ENCODE results near the gene SRRM5. TPM values are rescaled to one million over a fixed set of nuclear protein-coding genes. Genes with fewer than 3 reads are reported as not detected.

The SRRM5 gene
- total and polyA plus RNA-seq, 2 of the 13 experiments (the other 11 are each of a cell fraction or from before 2014, with no cell fraction given): 0.11 to 0.16 TPM

GRCh38 chr19:43642531-43642930 is 30.6 kb downstream of the SRRM5 start:
- H3K79me2 ChIP-seq (ENCODE audit: insufficient read depth, low read length): no peaks in the 10 kb centered on the region
- no peaks in the 10 kb centered on the region for H3K36me3 ChIP-seq (replicated peaks in 1 of 2; ENCODE audit: control insufficient read depth in 1 of 2, insufficient read depth in 2 of 2, low read length in 2 of 2)
- no peak overlapping the region for H3K4me3 ChIP-seq (replicated peaks in 1 of 3; ENCODE audit: insufficient read depth in 1 of 3, low read depth in 2 of 3, low read length in 3 of 3)
- no peak overlapping the region for H3K4me2 ChIP-seq (ENCODE audit: low read depth, low read length)
- ChIA-PET POLR2A (no interaction called here), CTCF (ENCODE audit: low intra/inter-chr PET ratio, low total read pairs) (no interaction called here)
- H3K27ac ChIP-seq (ENCODE audit: extremely low read length, insufficient read depth, low read length): no peak overlapping the region
- H4K20me1 ChIP-seq (ENCODE audit: insufficient read depth, low read length): no peaks in the 10 kb centered on the region
- TF ChIP-seq MAFK (conservative IDR thresholded peaks at IDR 0.05 in 1 of 2, IDR thresholded peaks at IDR 0.05 in 1 of 2; ENCODE audit: low read length in 2 of 2) (peak; percentile 97 to 99), ZNF773 (CRISPR knock-in tag; IDR thresholded peaks at IDR 0.05; ENCODE audit: borderline replicate concordance) (no peak), MAFF (IDR thresholded peaks at IDR 0.05; ENCODE audit: low read depth, low read length) (peak; percentile 98)
- FAIRE-seq (no peak), DNase-seq (ENCODE audit: low spot score) (no peak), ATAC-seq (no peak)
- BruUV-seq (replicated peaks): no TSS peak
- peaks cover 27% of the 10 kb centered on the region for H3K4me1 ChIP-seq (ENCODE audit: insufficient read depth, low read length)
- in situ Hi-C loops (cut with HindIII; ENCODE audit: extremely low pct_ligation_motif_present, low pct_unique_long_range_greater_than_20kb): no loop called here
- intact Hi-C loops (cut with micrococcal nuclease; ENCODE audit: unreplicated experiment): no loop called here
- H2AFZ ChIP-seq (ENCODE audit: low read length): no peak overlapping the region
- no peaks in the 10 kb centered on the region for H3K9me3 ChIP-seq (ENCODE audit: low read length)
- H3K27me3 ChIP-seq (ENCODE audit: control insufficient read depth in 1 of 2, insufficient read depth in 2 of 2, low read length in 2 of 2): no peaks in the 10 kb centered on the region
- WGBS (ENCODE audit: low lambda C conversion rate): 26% methylated on average over 4 of the region's 4 CpGs
- H3K9ac ChIP-seq (ENCODE audit: insufficient read depth, low read depth, low read length): no peak overlapping the region

GRCh38 chr19:43643326-43643725 is 31.4 kb downstream of the SRRM5 start:
- DNase-seq (ENCODE audit: low spot score) (no peak), FAIRE-seq (no peak), ATAC-seq (no peak)
- WGBS (ENCODE audit: low lambda C conversion rate): 63% methylated on average over 3 of the region's 3 CpGs
- in situ Hi-C loops (cut with HindIII; ENCODE audit: extremely low pct_ligation_motif_present, low pct_unique_long_range_greater_than_20kb): no loop called here
- no TSS peak for BruUV-seq (replicated peaks)
- H4K20me1 ChIP-seq (ENCODE audit: insufficient read depth, low read length): no peaks in the 10 kb centered on the region
- no peak overlapping the region for H2AFZ ChIP-seq (ENCODE audit: low read length)
- H3K79me2 ChIP-seq (ENCODE audit: insufficient read depth, low read length): no peaks in the 10 kb centered on the region
- H3K36me3 ChIP-seq (replicated peaks in 1 of 2; ENCODE audit: control insufficient read depth in 1 of 2, insufficient read depth in 2 of 2, low read length in 2 of 2): no peaks in the 10 kb centered on the region
- H3K4me2 ChIP-seq (ENCODE audit: low read depth, low read length): no peak overlapping the region
- H3K4me3 ChIP-seq (replicated peaks in 1 of 3; ENCODE audit: insufficient read depth in 1 of 3, low read depth in 2 of 3, low read length in 3 of 3): no peak overlapping the region
- peaks cover 20% of the 10 kb centered on the region for H3K4me1 ChIP-seq (ENCODE audit: insufficient read depth, low read length)
- POLR2A ChIA-PET: no interaction called here
- CTCF ChIA-PET (ENCODE audit: low intra/inter-chr PET ratio, low total read pairs): no interaction called here
- no peaks in the 10 kb centered on the region for H3K9me3 ChIP-seq (ENCODE audit: low read length)
- intact Hi-C loops (cut with micrococcal nuclease; ENCODE audit: unreplicated experiment): no loop called here
- no peak overlapping the region for H3K9ac ChIP-seq (ENCODE audit: insufficient read depth, low read depth, low read length)
- no peak overlapping the region for H3K27ac ChIP-seq (ENCODE audit: extremely low read length, insufficient read depth, low read length)
- no peaks in the 10 kb centered on the region for H3K27me3 ChIP-seq (ENCODE audit: control insufficient read depth in 1 of 2, insufficient read depth in 2 of 2, low read length in 2 of 2)
- TF ChIP-seq, protein P1, sequence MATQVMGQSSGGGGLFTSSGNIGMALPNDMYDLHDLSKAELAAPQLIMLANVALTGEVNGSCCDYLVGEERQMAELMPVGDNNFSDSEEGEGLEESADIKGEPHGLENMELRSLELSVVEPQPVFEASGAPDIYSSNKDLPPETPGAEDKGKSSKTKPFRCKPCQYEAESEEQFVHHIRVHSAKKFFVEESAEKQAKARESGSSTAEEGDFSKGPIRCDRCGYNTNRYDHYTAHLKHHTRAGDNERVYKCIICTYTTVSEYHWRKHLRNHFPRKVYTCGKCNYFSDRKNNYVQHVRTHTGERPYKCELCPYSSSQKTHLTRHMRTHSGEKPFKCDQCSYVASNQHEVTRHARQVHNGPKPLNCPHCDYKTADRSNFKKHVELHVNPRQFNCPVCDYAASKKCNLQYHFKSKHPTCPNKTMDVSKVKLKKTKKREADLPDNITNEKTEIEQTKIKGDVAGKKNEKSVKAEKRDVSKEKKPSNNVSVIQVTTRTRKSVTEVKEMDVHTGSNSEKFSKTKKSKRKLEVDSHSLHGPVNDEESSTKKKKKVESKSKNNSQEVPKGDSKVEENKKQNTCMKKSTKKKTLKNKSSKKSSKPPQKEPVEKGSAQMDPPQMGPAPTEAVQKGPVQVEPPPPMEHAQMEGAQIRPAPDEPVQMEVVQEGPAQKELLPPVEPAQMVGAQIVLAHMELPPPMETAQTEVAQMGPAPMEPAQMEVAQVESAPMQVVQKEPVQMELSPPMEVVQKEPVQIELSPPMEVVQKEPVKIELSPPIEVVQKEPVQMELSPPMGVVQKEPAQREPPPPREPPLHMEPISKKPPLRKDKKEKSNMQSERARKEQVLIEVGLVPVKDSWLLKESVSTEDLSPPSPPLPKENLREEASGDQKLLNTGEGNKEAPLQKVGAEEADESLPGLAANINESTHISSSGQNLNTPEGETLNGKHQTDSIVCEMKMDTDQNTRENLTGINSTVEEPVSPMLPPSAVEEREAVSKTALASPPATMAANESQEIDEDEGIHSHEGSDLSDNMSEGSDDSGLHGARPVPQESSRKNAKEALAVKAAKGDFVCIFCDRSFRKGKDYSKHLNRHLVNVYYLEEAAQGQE (IDR thresholded peaks at IDR 0.05; ENCODE audit: borderline replicate concordance in 1 of 2, low read depth in 1 of 2, low read length in 2 of 2): no peak
- TF ChIP-seq PREB (CRISPR knock-in tag; IDR thresholded peaks at IDR 0.05) (no peak), DRAP1 (CRISPR knock-in tag; IDR thresholded peaks at IDR 0.05) (no peak), SETDB1 (CRISPR knock-in tag; IDR thresholded peaks at IDR 0.05; ENCODE audit: borderline replicate concordance) (no peak), ZNF609 (CRISPR knock-in tag; IDR thresholded peaks at IDR 0.05; ENCODE audit: borderline replicate concordance) (no peak)

Measured in HepG2 (cell line).